Heart left ventricle (tissue), 13 donors: ENCODE data around the gene TLK1.

ENCODE experiments used
- POLR2A ChIP-seq, 2 donors: fragments of 450-650 bp; IDR thresholded peaks; one replicate each; pipeline ENCODE4 v1.6.1; 2017; ENCODE audit warnings: antibody characterized with exemption in 2 of 2, mild to moderate bottlenecking in 2 of 2, moderate library complexity in 2 of 2
- TF ChIP-seq, protein P1 (sequence below), 12 donors: fragments of 200-600 bp; sonication (generic) in 4 of 12; IDR thresholded peaks; one replicate each; pipeline versions ENCODE4 v1.5.0 to v1.8.0; 2018 to 2022; ENCODE audit warnings: antibody characterized with exemption in 12 of 12, mild to moderate bottlenecking in 5 of 12
- donor health status: ischemic (EF 13 %, LVEDD 7.1; RV severe dilation, severe dysfunction).
- donor health status: DM: no; HTN: yes; CAD: no.
- donor health status: DM: no; HTN: no; CAD: no.
- donor health status: ischemic (EF 25% LVEDD 6.9; RV normal size, moderate dysfunction).
- donor health status: ischemic (EF 25% LVEDD 5.7; RV mildly dilated, moderate dysfunction).
- donor health status: ischemic (EF 35%, LVEDD 5.7; RV mildly dilated, moderate dysfunction).
- donor health status: nonischemic (EF 11% LVEDD 7.7; RV severe dilation, severe dysfunction).
- donor health status: DM: yes; HTN: yes; CAD: no.
- donor health status: PGD.
- donor health status: ischemic (EF 29% LVEDD 5.4; RV normal size, mild dysfunction).
- donor health status: nonischemic (EF 23%, LVEDD 6.1; RV moderate dilation, normal function).

DNA sequence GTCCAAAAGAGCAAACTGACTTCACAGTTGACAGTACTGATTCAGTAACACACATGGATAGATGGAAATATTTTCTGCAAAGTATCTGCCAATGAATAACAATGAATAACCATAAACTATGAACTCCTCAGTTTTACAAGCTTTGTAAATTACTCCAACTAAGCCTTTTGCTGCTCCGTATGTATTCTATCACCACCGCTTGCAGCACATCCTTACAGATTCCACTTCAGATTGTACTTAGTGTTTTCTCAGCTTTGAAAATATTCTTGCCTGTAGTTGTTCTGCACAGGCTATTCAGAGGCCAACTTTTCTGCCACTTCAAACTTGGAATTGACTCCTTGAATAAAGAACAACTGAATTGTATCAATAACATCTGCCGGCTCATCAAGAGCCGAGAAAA, 36.2 kb downstream of the TLK1 start:
- TF ChIP-seq, protein P1, sequence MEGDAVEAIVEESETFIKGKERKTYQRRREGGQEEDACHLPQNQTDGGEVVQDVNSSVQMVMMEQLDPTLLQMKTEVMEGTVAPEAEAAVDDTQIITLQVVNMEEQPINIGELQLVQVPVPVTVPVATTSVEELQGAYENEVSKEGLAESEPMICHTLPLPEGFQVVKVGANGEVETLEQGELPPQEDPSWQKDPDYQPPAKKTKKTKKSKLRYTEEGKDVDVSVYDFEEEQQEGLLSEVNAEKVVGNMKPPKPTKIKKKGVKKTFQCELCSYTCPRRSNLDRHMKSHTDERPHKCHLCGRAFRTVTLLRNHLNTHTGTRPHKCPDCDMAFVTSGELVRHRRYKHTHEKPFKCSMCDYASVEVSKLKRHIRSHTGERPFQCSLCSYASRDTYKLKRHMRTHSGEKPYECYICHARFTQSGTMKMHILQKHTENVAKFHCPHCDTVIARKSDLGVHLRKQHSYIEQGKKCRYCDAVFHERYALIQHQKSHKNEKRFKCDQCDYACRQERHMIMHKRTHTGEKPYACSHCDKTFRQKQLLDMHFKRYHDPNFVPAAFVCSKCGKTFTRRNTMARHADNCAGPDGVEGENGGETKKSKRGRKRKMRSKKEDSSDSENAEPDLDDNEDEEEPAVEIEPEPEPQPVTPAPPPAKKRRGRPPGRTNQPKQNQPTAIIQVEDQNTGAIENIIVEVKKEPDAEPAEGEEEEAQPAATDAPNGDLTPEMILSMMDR (IDR thresholded peaks at IDR 0.05): no peak
- TF ChIP-seq POLR2A (IDR thresholded peaks at IDR 0.05): no peak
